Esophagus squamous epithelium (tissue), 5 donors: Measurements from ENCODE around the gene SPA17. TPM values are rescaled to one million over a fixed set of nuclear protein-coding genes. Genes with fewer than 3 reads are reported as not detected.

Source experiments
- DNase-seq: peaks from one replicate; lab custom pipeline; 2025; lab: John Stamatoyannopoulos, UW
- H3K27ac ChIP-seq, 4 donors: fragments of 200-600 bp; sonication (generic); one replicate each; pipeline ENCODE4 v1.5.1; 2016 to 2019; ENCODE audit warnings: mild to moderate bottlenecking in 1 of 4
- H3K27me3 ChIP-seq, 4 donors: fragments of 200-600 bp; sonication (generic); 1 replicate in 3 of 4; 2 replicates in 1 of 4; pipeline versions ENCODE4 v1.5.1 to v1.6.0; 2017 to 2021; ENCODE audit warnings: antibody characterized with exemption in 1 of 4
- H3K36me3 ChIP-seq, 3 donors: fragments of 200-600 bp; sonication (generic); one replicate each; pipeline ENCODE4 v1.5.1; 2016 to 2019
- H3K4me1 ChIP-seq, 3 donors: fragments of 200-600 bp; sonication (generic); one replicate each; pipeline ENCODE4 v1.5.1; 2017 to 2019
- H3K4me3 ChIP-seq, 4 donors: fragments of 200-600 bp; sonication (generic); 1 replicate in 3 of 4; 2 replicates in 1 of 4; pipeline ENCODE4 v1.5.1; 2016 to 2019; ENCODE audit warnings: mild to moderate bottlenecking in 2 of 4, moderate library complexity in 1 of 4
- H3K9me3 ChIP-seq, 3 donors: fragments of 200-600 bp; sonication (generic); one replicate each; pipeline ENCODE4 v1.5.1; 2016 to 2019
- CTCF ChIP-seq, 6 experiments: fragments of 450-650 bp in 4 of 6; fragments of 200-600 bp in 2 of 6; sonication (generic) in 2 of 6; IDR thresholded peaks; one replicate each; pipeline ENCODE4 v1.5.1; 2016 to 2019; ENCODE audit warnings: antibody characterized with exemption in 6 of 6, mild to moderate bottlenecking in 4 of 6, moderate library complexity in 4 of 6
- POLR2A ChIP-seq, 4 donors: fragments of 450-650 bp; IDR thresholded peaks; one replicate each; pipeline ENCODE4 v1.6.1; 2017; ENCODE audit warnings: antibody characterized with exemption in 4 of 4, mild to moderate bottlenecking in 4 of 4, moderate library complexity in 3 of 4
- WGBS, 2 donors: methylation state at CpG; one replicate each; pipeline ENCODE4 v1.1.5; 2018; 5-methylcytosine and 5-hydroxymethylcytosine counted together
- intact Hi-C: fragments of 100-400 bp; cut with DNase I; formaldehyde crosslinking; loops from one replicate; pipeline ENCODE4 v1.15.0; 2022
- total RNA-seq, 4 donors: library from RNA; depleted of rRNA; stranded (reverse); fragments of >200 nt; gene quantifications; one replicate each; pipeline ENCODE4 v1.1.0, GENCODE V29; 2016
- donor health status: DM: yes; HTN: yes; CAD: no.

SPA17 gene
- total RNA-seq, 4 donors from 2014 or later: 2.3 to 8.5 (median 6.0) TPM

- no peaks in the 10 kb centered on the region for H3K9me3 ChIP-seq
- no peak overlapping the region for H3K27ac ChIP-seq
- TF ChIP-seq CTCF (IDR thresholded peaks at IDR 0.05) (no peak), POLR2A (IDR thresholded peaks at IDR 0.05) (no peak)
- WGBS, 2 donors: 47 to 83% methylated on average over 4 of the region's 4 CpGs
- no peak for DNase-seq
- no peaks in the 10 kb centered on the region for H3K27me3 ChIP-seq
- intact Hi-C loops: no loop called here
- no peaks in the 10 kb centered on the region for H3K4me1 ChIP-seq
- H3K36me3 ChIP-seq: no peaks in the 10 kb centered on the region
- no peak overlapping the region for H3K4me3 ChIP-seq
Measured at GRCh38 chr11:124732230-124732629, 58.5 kb downstream of the SPA17 start.

GRCh38 chr11:124736736-124737135 is 63.0 kb downstream of the SPA17 start:
- TF ChIP-seq POLR2A (IDR thresholded peaks at IDR 0.05): no peak
- TF ChIP-seq CTCF (IDR thresholded peaks at IDR 0.05): no peak
- no peak for DNase-seq
- WGBS, 2 donors: 10 to 52% methylated on average over 2 to 3 of the region's 3 CpGs

GRCh38 chr11:124737638-124738305 is 64.1 kb downstream of the SPA17 start:
- no peak for TF ChIP-seq CTCF (IDR thresholded peaks at IDR 0.05)
- TF ChIP-seq POLR2A (IDR thresholded peaks at IDR 0.05): no peak
- intact Hi-C loops: no loop called here
- no peaks in the 10 kb centered on the region for H3K36me3 ChIP-seq

More at GRCh38 chr11:124736736-124737135, 63.0 kb downstream of the SPA17 start:
- H3K9me3 ChIP-seq: no peaks in the 10 kb centered on the region
- H3K27ac ChIP-seq: no peak overlapping the region
- H3K36me3 ChIP-seq: no peaks in the 10 kb centered on the region
- peaks cover 0 to 36% (median 0%) of the 10 kb centered on the region in 4 donors for H3K27me3 ChIP-seq
- H3K4me1 ChIP-seq: peaks cover 13 to 20% (median 17%) of the 10 kb centered on the region in 3 donors
- intact Hi-C loops: no loop called here
- H3K4me3 ChIP-seq: no peak overlapping the region

GRCh38 chr11:124738713-124739478 is 65.2 kb downstream of the SPA17 start:
- intact Hi-C loops: no loop called here
- Histone ChIP-seq H3K4me3 (peak overlapping the region in 3 of 4 donors; percentile 48 to 78 (median 59)), H3K27me3 (peaks cover 0 to 56% (median 0%) of the 10 kb centered on the region in 4 donors), H3K9me3 (no peaks in the 10 kb centered on the region), H3K36me3 (no peaks in the 10 kb centered on the region), H3K4me1 (peaks cover 13 to 20% (median 17%) of the 10 kb centered on the region in 3 donors), H3K27ac (no peak overlapping the region)
- 73% methylated on average over 20 to 21 of the region's 21 CpGs for WGBS, 2 donors
- DNase-seq: no peak
- no peak for TF ChIP-seq POLR2A (IDR thresholded peaks at IDR 0.05)
- no peak for TF ChIP-seq CTCF (IDR thresholded peaks at IDR 0.05)

More at GRCh38 chr11:124737638-124738305, 64.1 kb downstream of the SPA17 start:
- Histone ChIP-seq H3K27ac (no peak overlapping the region), H3K4me1 (peaks cover 13 to 20% (median 17%) of the 10 kb centered on the region in 3 donors), H3K4me3 (no peak overlapping the region), H3K27me3 (peaks cover 0 to 45% (median 0%) of the 10 kb centered on the region in 4 donors), H3K9me3 (no peaks in the 10 kb centered on the region)
- 79 to 81% methylated on average over 6 of the region's 7 CpGs for WGBS, 2 donors
- DNase-seq: no peak
